GM10266 (cell line): Measurements from ENCODE around the gene MLPH.

ENCODE experiments used
- DNase-seq: peaks from one replicate; pipeline ENCODE4 v3.0.0; 2012; ENCODE audit errors: extremely low spot score
- TF ChIP-seq, protein P1 (sequence below): IDR thresholded peaks from 2 replicates; pipeline ENCODE4 v1.5.1; 2012; ENCODE audit warnings: mild to moderate bottlenecking, low read depth; ENCODE audit not compliant: control insufficient read depth, insufficient read depth; ENCODE audit errors: missing control alignments

The MLPH gene

DNA sequence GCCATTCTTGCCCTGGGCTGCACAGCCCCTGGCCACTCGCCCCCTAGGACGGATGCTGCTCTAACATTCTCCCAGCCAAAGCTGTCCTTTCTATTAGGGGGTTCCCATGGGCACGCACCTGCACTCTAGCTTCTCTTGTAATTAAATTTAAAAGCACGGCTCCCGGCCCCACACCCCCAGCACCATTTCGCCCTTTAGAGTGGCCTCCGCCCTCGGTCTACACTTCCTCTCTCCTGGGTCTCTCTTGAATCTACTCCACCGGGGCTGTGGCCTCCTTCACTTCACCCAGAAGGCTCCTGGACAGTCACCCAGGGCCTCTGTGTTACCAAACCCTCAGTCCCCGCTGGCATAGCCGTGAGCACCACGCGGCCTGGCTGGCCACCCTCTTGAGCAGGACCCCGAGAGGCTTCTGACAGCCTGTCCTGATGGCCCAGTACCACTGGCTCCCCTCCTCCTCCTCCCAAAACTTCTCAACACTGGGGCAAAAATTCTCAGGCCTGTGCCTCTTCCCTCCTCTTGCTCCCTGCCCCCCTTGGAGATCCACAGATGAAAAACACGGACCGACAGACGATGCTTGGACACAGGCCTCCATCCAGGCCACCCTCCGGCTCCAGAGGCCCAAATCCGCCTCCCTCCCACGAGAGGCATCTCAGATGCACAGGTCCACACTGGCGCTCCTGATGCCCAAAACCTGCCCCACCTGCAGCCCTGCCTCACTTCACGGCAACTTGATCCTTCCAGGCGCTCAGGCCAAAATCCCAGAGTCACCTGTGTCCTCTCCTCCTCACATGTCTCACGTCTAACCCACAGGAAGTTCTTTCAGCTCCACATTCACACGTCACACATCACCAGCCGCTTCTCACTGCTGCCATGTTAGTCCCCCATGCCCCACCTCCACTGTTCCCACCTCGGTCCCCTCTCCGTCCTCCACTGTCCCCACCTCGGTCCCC lies 110.4 kb downstream of the MLPH start:
- no peak for DNase-seq
- TF ChIP-seq, protein P1, sequence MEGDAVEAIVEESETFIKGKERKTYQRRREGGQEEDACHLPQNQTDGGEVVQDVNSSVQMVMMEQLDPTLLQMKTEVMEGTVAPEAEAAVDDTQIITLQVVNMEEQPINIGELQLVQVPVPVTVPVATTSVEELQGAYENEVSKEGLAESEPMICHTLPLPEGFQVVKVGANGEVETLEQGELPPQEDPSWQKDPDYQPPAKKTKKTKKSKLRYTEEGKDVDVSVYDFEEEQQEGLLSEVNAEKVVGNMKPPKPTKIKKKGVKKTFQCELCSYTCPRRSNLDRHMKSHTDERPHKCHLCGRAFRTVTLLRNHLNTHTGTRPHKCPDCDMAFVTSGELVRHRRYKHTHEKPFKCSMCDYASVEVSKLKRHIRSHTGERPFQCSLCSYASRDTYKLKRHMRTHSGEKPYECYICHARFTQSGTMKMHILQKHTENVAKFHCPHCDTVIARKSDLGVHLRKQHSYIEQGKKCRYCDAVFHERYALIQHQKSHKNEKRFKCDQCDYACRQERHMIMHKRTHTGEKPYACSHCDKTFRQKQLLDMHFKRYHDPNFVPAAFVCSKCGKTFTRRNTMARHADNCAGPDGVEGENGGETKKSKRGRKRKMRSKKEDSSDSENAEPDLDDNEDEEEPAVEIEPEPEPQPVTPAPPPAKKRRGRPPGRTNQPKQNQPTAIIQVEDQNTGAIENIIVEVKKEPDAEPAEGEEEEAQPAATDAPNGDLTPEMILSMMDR, result no peak

DNA sequence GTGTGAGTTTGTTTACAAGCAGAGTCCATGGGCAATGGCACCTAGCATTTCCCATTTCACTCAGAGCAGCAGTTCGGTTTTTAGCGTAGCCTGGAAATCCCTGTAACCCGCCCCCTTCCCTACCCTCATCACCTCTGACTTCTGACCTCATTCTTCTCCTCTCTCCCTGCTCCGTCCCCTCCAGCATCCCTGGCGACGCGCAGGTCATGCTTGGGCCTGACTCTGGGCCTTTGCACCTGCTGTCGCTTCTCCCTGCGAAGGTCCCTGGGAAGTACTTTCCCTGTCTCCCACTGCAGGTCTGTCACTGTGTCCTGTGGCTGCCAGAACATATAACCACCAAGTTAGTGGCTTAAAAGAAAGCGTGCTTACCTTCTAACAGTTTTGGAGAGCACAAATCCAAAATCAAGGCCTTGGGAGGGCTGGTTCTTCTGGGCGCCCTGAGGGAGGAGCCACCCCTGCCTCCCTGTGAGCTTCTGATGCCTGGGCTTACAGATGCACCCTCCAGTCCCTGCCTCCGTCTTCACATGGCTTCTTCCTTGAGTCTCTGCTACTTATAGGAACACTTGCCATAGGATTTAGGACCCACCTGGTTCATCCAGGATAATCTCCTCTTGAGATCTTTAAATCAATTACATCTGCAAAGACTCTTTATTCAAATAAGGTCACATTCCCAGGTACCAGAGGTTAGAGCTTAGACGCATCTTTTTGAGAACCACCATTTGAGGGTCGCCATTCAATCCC lies 111.6 kb downstream of the MLPH start:
- TF ChIP-seq, protein P1, result no peak
- DNase-seq, result no peak

DNA sequence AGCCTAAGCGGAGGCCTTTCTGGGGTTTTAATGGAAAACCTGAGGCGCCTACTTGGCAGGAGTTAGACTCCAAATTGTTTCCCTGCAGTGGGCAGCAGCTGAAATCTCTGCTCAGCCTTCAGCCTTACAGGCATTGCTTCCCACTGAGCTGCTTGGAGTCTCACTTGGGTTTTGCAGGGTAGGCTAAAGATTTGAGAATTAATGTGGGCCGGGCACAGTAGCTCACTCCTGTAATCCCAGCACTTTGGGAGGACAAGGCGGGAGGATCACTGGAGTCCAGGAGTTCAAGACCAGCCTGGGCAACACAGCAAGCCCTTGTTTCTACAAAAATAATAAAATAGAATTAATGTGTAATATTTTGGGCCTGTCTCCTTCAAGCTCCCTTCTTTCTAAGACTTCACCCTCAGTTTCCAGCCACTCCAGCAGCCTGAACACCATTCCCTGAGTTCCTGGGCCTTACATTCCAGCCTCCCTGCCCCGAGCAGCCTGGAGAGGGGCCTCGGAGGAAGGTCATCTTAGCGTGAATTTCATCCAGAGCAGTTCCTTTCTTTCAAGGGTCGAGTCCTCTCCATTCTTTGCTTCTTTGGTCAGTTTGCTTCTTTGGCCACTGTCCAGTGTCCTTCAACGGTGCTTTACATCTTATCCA lies 112.5 kb downstream of the MLPH start:
- no peak for DNase-seq
- TF ChIP-seq, protein P1, result no peak

DNA sequence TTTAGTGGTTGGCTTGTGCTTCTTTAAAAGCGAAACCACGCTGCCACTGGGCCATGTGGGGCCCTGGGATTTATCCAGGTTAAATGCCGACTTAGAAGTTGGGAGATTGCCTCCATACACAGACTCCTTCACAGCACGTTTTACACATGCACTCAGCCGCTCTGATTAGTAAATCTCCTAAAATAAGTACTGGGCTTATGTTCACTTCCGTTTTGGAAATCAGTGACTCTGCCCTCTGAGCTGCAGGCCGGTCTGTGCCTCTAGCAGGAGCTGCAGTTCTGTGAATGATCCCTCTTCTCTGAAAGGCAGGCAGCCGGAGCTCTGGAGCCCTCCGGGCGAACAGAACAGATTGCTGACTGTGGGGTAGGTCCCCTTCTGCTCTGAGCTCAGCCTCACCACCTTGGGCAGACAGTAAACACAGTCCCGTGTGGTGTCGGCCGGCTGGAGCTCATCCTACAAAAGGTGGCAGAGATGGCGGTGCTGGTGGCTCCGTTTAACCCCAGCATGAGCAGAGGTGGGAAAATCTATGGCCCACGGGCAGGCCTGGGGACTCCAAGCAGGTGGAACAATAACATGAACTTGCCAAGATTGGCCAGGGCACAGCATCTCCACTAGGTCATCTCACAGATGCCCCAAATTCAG lies 113.3 kb downstream of the MLPH start:
- DNase-seq, result no peak
- TF ChIP-seq, protein P1, result no peak

DNA sequence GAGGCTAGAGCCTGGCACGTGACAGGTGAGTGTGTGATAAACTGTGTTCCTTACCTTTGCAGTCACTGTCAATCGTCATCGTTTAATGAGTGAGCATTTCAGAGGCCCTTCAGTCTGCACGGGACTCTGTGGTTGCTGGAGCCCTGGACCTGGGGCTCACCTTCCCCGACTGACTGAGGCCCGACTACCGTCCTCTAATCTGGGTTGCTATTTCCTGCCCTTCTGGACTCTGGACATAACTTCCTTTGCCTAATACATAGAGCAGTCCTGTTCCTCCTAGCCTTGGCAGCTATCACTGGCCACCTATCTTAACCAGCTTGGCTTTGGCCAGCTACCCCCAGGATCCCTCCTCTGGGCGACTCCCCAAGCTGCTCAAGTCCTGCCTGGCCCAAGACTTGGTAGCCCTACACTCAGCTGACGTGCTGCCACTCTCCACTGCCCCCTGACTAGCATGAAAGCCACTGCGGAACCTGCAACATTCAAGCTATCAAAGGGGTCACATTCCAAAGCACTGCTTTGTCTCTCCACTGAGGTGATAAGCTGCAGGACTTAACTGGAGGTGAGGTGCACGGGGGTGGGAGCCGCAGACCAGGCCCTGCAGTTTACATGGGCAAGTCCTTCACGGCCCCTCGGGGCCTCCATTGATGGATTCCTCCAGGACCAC lies 114.5 kb downstream of the MLPH start:
- TF ChIP-seq, protein P1, result no peak
- DNase-seq, result no peak

DNA sequence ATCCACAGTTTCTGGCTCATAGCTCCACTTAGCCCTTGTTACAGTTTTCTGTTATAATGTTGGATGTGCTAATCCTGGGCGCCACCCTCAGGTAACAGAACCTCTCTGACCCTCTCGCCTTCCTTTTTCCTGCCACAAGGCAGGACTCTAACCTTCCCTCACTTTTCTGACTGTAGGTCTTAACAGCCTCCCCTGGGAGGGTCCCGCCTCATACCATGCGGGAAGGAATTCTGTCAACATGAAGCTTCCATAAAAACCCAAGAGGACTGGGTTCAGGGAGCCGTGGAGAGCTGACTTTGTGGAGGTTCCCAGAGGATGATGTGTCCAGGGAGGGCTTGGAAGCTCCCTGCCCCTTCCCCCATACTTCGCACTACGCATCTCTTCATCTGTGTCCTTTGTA lies 115.4 kb downstream of the MLPH start:
- no peak for DNase-seq
- TF ChIP-seq, protein P1, result no peak
